ENCODE data around the gene ZBTB32. TPM values are rescaled to one million over a fixed set of nuclear protein-coding genes. Genes with fewer than 3 reads are reported as not detected.

ZBTB32 gene
- total RNA-seq, 1 experiment from 2014 or later = 0.13 TPM

GRCh38 chr19:35724560-35724959 is 20.2 kb downstream of the ZBTB32 start:
- Histone ChIP-seq H3K27ac (ENCODE audit: insufficient read length, low read depth, low read length) (no peak overlapping the region), H2BK20ac (ENCODE audit: low read depth, low read length, poor library complexity, severe bottlenecking) (no peak overlapping the region), H4K8ac (replicated peaks; ENCODE audit: insufficient read length, low read depth, low read length) (no peak overlapping the region), H3K4ac (ENCODE audit: low read depth, low read length) (no peak overlapping the region), H2AFZ (ENCODE audit: low read length) (no peak overlapping the region), H3K27me3 (ENCODE audit: insufficient read depth, low read length) (no peaks in the 10 kb centered on the region), H3K4me2 (ENCODE audit: insufficient read depth, insufficient read length, low read length) (no peak overlapping the region), H3K23ac (ENCODE audit: insufficient read length, low read depth, low read length) (no peak overlapping the region), H2BK120ac (ENCODE audit: low read depth, low read length, poor library complexity, severe bottlenecking) (no peak overlapping the region), H3K9me3 (ENCODE audit: control insufficient read depth, low read depth, low read length) (no peaks in the 10 kb centered on the region), H3K14ac (ENCODE audit: insufficient read depth, low read length) (no peak overlapping the region), H3K79me1 (ENCODE audit: insufficient read depth, low read depth, low read length, poor library complexity, severe bottlenecking) (no peaks in the 10 kb centered on the region), H2BK5ac (ENCODE audit: insufficient read length, low read length) (no peak overlapping the region), H4K91ac (ENCODE audit: insufficient read length, low read depth, low read length) (no peak overlapping the region), H3K9ac (ENCODE audit: extremely low read depth, insufficient read length, low read length) (no peak overlapping the region), H2AK5ac (ENCODE audit: insufficient read length, low read length) (no peak overlapping the region), H3K4me1 (ENCODE audit: insufficient read depth, low read length) (no peaks in the 10 kb centered on the region), H3K79me2 (ENCODE audit: insufficient read depth, low read length) (no peaks in the 10 kb centered on the region; the same call in 1 of the 2 replicates), H3K18ac (ENCODE audit: insufficient read length, low read depth, low read length) (no peak overlapping the region), H2BK15ac (ENCODE audit: low read depth, low read length) (no peak overlapping the region), H4K20me1 (ENCODE audit: control insufficient read depth, insufficient read depth, insufficient read length) (peaks cover under 1% of the 10 kb centered on the region), H3T11ph (ENCODE audit: low read length) (no peak overlapping the region), H2BK12ac (ENCODE audit: insufficient read length, low read depth, low read length) (no peak overlapping the region), H3K56ac (ENCODE audit: insufficient read length, low read depth, low read length) (no peak overlapping the region), H3K23me2 (ENCODE audit: insufficient read length, low read depth, low read length, poor library complexity, severe bottlenecking) (no peaks in the 10 kb centered on the region), H4K5ac (ENCODE audit: insufficient read length, low read depth, low read length) (no peak overlapping the region)
- Mint-ChIP-seq H3K4me1 (peaks cover under 1 to 2% of the 10 kb centered on the region in 2 experiments; a peak in 3 of 4 replicates), H3K9me3 (no peaks in the 10 kb centered on the region), H3K27ac (peak overlapping the region in 1 of 3 experiments; percentile 35; a peak in 1 of 7 replicates), H3K4me3 (no peak overlapping the region; a peak in 1 of 5 replicates), H3K36me3 (ENCODE audit: insufficient read depth in 1 of 3, low read depth in 3 of 3) (peaks cover 58 to 89% (median 85%) of the 10 kb centered on the region in 3 experiments; a peak in 6 of 7 replicates), H3K27me3 (ENCODE audit: low read depth) (no peaks in the 10 kb centered on the region; the same call in 1 of the 2 replicates)
- TF ChIP-seq, protein P1, sequence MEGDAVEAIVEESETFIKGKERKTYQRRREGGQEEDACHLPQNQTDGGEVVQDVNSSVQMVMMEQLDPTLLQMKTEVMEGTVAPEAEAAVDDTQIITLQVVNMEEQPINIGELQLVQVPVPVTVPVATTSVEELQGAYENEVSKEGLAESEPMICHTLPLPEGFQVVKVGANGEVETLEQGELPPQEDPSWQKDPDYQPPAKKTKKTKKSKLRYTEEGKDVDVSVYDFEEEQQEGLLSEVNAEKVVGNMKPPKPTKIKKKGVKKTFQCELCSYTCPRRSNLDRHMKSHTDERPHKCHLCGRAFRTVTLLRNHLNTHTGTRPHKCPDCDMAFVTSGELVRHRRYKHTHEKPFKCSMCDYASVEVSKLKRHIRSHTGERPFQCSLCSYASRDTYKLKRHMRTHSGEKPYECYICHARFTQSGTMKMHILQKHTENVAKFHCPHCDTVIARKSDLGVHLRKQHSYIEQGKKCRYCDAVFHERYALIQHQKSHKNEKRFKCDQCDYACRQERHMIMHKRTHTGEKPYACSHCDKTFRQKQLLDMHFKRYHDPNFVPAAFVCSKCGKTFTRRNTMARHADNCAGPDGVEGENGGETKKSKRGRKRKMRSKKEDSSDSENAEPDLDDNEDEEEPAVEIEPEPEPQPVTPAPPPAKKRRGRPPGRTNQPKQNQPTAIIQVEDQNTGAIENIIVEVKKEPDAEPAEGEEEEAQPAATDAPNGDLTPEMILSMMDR (conservative IDR thresholded peaks at IDR 0.05) = no peak
- DNase-seq = no peak
- WGBS (ENCODE audit: extremely low coverage, insufficient read length, low lambda C conversion rate) = no CpG with 5 or more reads among the region's 12 CpGs

Measured in H9 (cell line).